ENCODE results near the gene LDLRAP1. TPM values are rescaled to one million over a fixed set of nuclear protein-coding genes. Genes with fewer than 3 reads are reported as not detected.

Gene LDLRAP1
- polyA plus RNA-seq, 1 donor from 2014 or later, result 0.22 TPM

- H3K9me3 ChIP-seq (ENCODE audit: low read length), result no peaks in the 10 kb centered on the region
- TF ChIP-seq TAF1 (IDR thresholded peaks at IDR 0.05; ENCODE audit: low read depth) (no peak), RAD21 (conservative IDR thresholded peaks at IDR 0.05) (no peak), EP300 (conservative IDR thresholded peaks at IDR 0.05; ENCODE audit: poor library complexity, severe bottlenecking) (no peak), SMC3 (conservative IDR thresholded peaks at IDR 0.05; ENCODE audit: poor library complexity) (peak; percentile 11)
- no peaks in the 10 kb centered on the region for H3K9me2 ChIP-seq (ENCODE audit: insufficient read depth, low read length)
- H3K4me3 ChIP-seq (ENCODE audit: low read length), result peak overlapping the region; percentile 86
- no peaks in the 10 kb centered on the region for H3F3A ChIP-seq (ENCODE audit: insufficient read depth, low read length, poor library complexity, severe bottlenecking)
- H4K20me1 ChIP-seq (ENCODE audit: insufficient read depth), result no peaks in the 10 kb centered on the region
- peaks cover 29% of the 10 kb centered on the region for H3K27me3 ChIP-seq (ENCODE audit: insufficient read depth, low read depth, low read length)
- no peaks in the 10 kb centered on the region for H3K79me2 ChIP-seq (replicated peaks; ENCODE audit: insufficient read depth, low read length)
- peak overlapping the region; percentile 35 for H3K4me2 ChIP-seq (ENCODE audit: low read length)
- no peak overlapping the region for H3K27ac ChIP-seq (ENCODE audit: low read length)
- H2AFZ ChIP-seq (ENCODE audit: low read depth, low read length), result no peak overlapping the region
- H3K9ac ChIP-seq (ENCODE audit: low read length), result peak overlapping the region; percentile 50
- no peaks in the 10 kb centered on the region for H3K36me3 ChIP-seq (ENCODE audit: insufficient read depth, low read length)
Measured at GRCh38 chr1:25616987-25617624, 73.7 kb downstream of the LDLRAP1 start.

- Histone ChIP-seq H3K4me2 (ENCODE audit: low read length) (peak overlapping the region; percentile 35), H2AFZ (ENCODE audit: low read depth, low read length) (no peak overlapping the region), H3K79me2 (replicated peaks; ENCODE audit: insufficient read depth, low read length) (no peaks in the 10 kb centered on the region), H3K9me2 (ENCODE audit: insufficient read depth, low read length) (no peaks in the 10 kb centered on the region), H3K4me3 (ENCODE audit: low read length) (peak overlapping the region; percentile 62), H3K27me3 (ENCODE audit: insufficient read depth, low read depth, low read length) (peaks cover 29% of the 10 kb centered on the region), H4K20me1 (ENCODE audit: insufficient read depth) (no peaks in the 10 kb centered on the region), H3F3A (ENCODE audit: insufficient read depth, low read length, poor library complexity, severe bottlenecking) (no peaks in the 10 kb centered on the region), H3K9me3 (ENCODE audit: low read length) (no peaks in the 10 kb centered on the region), H3K9ac (ENCODE audit: low read length) (peak overlapping the region; percentile 12), H3K36me3 (ENCODE audit: insufficient read depth, low read length) (no peaks in the 10 kb centered on the region), H3K27ac (ENCODE audit: low read length) (no peak overlapping the region)
- peak; percentile 58 for TF ChIP-seq EZH2 (IDR thresholded peaks at IDR 0.05; ENCODE audit: borderline replicate concordance, insufficient read depth, low read length, poor library complexity, severe bottlenecking)
- TF ChIP-seq EP300 (conservative IDR thresholded peaks at IDR 0.05; ENCODE audit: poor library complexity, severe bottlenecking), result no peak
Measured at GRCh38 chr1:25617625-25618432, 74.4 kb downstream of the LDLRAP1 start.

DNA sequence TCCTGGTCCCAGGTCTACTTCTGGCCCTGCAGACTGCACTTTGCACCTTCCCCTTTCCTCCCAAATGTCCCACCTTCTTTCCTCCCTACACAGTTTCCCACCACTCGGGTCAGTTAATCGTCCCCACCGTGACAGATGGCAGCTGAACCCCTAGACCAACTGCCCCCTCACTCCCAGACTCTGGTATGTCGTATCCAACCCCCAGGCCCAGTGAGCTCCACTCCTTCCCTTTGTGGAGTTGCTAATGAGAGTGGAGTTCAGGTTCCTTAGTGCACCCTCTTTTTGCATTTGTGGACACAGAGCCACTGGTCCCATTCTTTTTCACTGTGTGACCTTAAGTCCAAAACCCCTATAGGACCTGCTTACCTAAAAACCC, 75.0 kb downstream of the LDLRAP1 start:
- H3K27ac ChIP-seq (ENCODE audit: low read length), result no peak overlapping the region
- H3K4me2 ChIP-seq (ENCODE audit: low read length), result no peak overlapping the region
- no peaks in the 10 kb centered on the region for H4K20me1 ChIP-seq (ENCODE audit: insufficient read depth)
- no peak overlapping the region for H3K9ac ChIP-seq (ENCODE audit: low read length)
- no peak for TF ChIP-seq EZH2 (IDR thresholded peaks at IDR 0.05; ENCODE audit: borderline replicate concordance, insufficient read depth, low read length, poor library complexity, severe bottlenecking)
- TF ChIP-seq TAF1 (IDR thresholded peaks at IDR 0.05; ENCODE audit: low read depth), result no peak
- no peak for TF ChIP-seq RAD21 (conservative IDR thresholded peaks at IDR 0.05)
- TF ChIP-seq MXI1 (conservative IDR thresholded peaks at IDR 0.05; ENCODE audit: poor library complexity, severe bottlenecking), result no peak
- TF ChIP-seq POLR2AphosphoS5 (IDR thresholded peaks at IDR 0.05), result no peak
- no peak for TF ChIP-seq CTCF (IDR thresholded peaks at IDR 0.05; ENCODE audit: poor library complexity, severe bottlenecking)
- TF ChIP-seq, protein P1, sequence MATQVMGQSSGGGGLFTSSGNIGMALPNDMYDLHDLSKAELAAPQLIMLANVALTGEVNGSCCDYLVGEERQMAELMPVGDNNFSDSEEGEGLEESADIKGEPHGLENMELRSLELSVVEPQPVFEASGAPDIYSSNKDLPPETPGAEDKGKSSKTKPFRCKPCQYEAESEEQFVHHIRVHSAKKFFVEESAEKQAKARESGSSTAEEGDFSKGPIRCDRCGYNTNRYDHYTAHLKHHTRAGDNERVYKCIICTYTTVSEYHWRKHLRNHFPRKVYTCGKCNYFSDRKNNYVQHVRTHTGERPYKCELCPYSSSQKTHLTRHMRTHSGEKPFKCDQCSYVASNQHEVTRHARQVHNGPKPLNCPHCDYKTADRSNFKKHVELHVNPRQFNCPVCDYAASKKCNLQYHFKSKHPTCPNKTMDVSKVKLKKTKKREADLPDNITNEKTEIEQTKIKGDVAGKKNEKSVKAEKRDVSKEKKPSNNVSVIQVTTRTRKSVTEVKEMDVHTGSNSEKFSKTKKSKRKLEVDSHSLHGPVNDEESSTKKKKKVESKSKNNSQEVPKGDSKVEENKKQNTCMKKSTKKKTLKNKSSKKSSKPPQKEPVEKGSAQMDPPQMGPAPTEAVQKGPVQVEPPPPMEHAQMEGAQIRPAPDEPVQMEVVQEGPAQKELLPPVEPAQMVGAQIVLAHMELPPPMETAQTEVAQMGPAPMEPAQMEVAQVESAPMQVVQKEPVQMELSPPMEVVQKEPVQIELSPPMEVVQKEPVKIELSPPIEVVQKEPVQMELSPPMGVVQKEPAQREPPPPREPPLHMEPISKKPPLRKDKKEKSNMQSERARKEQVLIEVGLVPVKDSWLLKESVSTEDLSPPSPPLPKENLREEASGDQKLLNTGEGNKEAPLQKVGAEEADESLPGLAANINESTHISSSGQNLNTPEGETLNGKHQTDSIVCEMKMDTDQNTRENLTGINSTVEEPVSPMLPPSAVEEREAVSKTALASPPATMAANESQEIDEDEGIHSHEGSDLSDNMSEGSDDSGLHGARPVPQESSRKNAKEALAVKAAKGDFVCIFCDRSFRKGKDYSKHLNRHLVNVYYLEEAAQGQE (IDR thresholded peaks at IDR 0.05; ENCODE audit: borderline replicate concordance), result no peak
- TF ChIP-seq EP300 (conservative IDR thresholded peaks at IDR 0.05; ENCODE audit: poor library complexity, severe bottlenecking), result no peak
- no peak for TF ChIP-seq SMC3 (conservative IDR thresholded peaks at IDR 0.05; ENCODE audit: poor library complexity)
- peaks cover 26% of the 10 kb centered on the region for H3K27me3 ChIP-seq (ENCODE audit: insufficient read depth, low read depth, low read length)
- no peaks in the 10 kb centered on the region for H3K36me3 ChIP-seq (ENCODE audit: insufficient read depth, low read length)
- H3K9me3 ChIP-seq (ENCODE audit: low read length), result no peaks in the 10 kb centered on the region
- peak overlapping the region; percentile 62 for H3K4me3 ChIP-seq (ENCODE audit: low read length)
- no peak overlapping the region for H2AFZ ChIP-seq (ENCODE audit: low read depth, low read length)
- no peaks in the 10 kb centered on the region for H3F3A ChIP-seq (ENCODE audit: insufficient read depth, low read length, poor library complexity, severe bottlenecking)
- no peaks in the 10 kb centered on the region for H3K9me2 ChIP-seq (ENCODE audit: insufficient read depth, low read length)
- H3K79me2 ChIP-seq (replicated peaks; ENCODE audit: insufficient read depth, low read length), result no peaks in the 10 kb centered on the region
